GM13977 (cell line): ENCODE data around the gene MARK3.

Experiments
- DNase-seq: peaks from one replicate; pipeline ENCODE4 v3.0.0; 2012; ENCODE audit warnings: low spot score
- in situ Hi-C: fragments of 300-500 bp; cut with MboI; formaldehyde crosslinking; loops from one replicate; pipeline ENCODE4 v1.12.0; 2022; ENCODE audit warnings: low sequenced_read_pairs, low pct_unique_long_range_greater_than_20kb, mixed read lengths, inconsistent platforms; ENCODE audit not compliant: unreplicated experiment
- TF ChIP-seq, protein P1 (sequence below): IDR thresholded peaks from 2 replicates; pipeline ENCODE4 v1.5.1; 2012; ENCODE audit warnings: mild to moderate bottlenecking, control low read depth; ENCODE audit not compliant: insufficient read depth; ENCODE audit errors: extremely low read depth, missing control alignments

The MARK3 gene

DNA sequence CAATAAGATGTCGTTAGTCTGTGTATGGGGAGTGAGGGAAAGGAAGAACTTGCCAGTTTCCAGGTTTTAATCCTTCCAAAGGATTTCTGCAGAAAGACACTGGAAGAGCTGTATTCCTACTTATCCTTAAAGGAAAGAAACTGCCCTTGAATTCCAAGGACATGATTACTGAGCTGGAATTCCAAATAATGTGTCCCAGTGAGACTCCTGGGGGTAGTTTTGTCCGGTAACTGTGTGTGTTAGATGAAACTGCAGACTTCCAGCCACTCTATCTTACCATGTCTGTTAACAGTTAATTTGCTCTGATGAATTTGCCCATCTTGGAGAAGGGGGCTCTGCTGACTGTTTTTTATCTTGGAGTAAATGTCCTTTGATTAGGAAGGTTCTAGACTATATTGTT, 104.4 kb downstream of the MARK3 start:
- DNase-seq: no peak
- in situ Hi-C loops: no loop called here
- TF ChIP-seq, protein P1, sequence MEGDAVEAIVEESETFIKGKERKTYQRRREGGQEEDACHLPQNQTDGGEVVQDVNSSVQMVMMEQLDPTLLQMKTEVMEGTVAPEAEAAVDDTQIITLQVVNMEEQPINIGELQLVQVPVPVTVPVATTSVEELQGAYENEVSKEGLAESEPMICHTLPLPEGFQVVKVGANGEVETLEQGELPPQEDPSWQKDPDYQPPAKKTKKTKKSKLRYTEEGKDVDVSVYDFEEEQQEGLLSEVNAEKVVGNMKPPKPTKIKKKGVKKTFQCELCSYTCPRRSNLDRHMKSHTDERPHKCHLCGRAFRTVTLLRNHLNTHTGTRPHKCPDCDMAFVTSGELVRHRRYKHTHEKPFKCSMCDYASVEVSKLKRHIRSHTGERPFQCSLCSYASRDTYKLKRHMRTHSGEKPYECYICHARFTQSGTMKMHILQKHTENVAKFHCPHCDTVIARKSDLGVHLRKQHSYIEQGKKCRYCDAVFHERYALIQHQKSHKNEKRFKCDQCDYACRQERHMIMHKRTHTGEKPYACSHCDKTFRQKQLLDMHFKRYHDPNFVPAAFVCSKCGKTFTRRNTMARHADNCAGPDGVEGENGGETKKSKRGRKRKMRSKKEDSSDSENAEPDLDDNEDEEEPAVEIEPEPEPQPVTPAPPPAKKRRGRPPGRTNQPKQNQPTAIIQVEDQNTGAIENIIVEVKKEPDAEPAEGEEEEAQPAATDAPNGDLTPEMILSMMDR: no peak

GRCh38 chr14:103491691-103492090, 106.5 kb downstream of the MARK3 start:
- no peak for DNase-seq
- in situ Hi-C loops: no loop called here
- TF ChIP-seq, protein P1: no peak

- DNase-seq: no peak
Measured at GRCh38 chr14:103492156-103492925, 107.1 kb downstream of the MARK3 start.

GRCh38 chr14:103495854-103496253, 110.6 kb downstream of the MARK3 start:
- TF ChIP-seq, protein P1: no peak
- DNase-seq: no peak
- in situ Hi-C loops: no loop called here

More at GRCh38 chr14:103492156-103492925, 107.1 kb downstream of the MARK3 start:
- in situ Hi-C loops: no loop called here
- TF ChIP-seq, protein P1: no peak

DNA sequence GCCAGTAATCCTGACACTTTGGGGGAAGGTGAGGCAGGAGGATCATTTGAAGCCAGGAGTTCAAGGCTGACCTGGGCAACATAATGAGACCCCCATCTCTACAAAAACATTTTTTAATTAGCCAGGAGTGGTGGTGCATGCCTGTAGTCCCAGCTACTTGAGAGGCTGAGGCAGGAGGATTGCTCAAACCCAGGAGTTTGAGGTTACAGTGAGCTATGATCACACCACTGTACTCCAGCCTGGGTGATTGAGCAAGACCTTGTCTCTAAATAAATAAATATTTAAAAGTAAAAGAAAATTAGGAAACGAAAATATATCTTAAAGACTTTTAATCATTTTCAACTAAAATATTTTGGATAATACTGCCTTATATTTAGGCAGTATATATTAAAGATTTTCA, 111.6 kb downstream of the MARK3 start:
- TF ChIP-seq, protein P1: no peak
- in situ Hi-C loops: no loop called here
- DNase-seq: no peak

GRCh38 chr14:103499709-103500108, 114.5 kb downstream of the MARK3 start:
- no peak for DNase-seq
- TF ChIP-seq, protein P1: no peak
- in situ Hi-C loops: loop anchor here (10.0 kb wide), 1 partner anchor 55 kb away; no protein-coding TSS in a partner anchor
